ENCODE measurements around the gene ZNF697.
"Not testable (repeated sequence)": the region's sequence is repeated elsewhere in the genome, so short reads cannot be mapped to it uniquely, and the experiment has no call there.

The ZNF697 gene

GRCh38 chr1:119631433-119632102 lies 16.5 kb downstream of the ZNF697 start:
- peaks cover 76% of the 10 kb centered on the region for H3K36me3 ChIP-seq (ENCODE audit: control insufficient read depth, insufficient read depth, low read length)
- no peak overlapping the region for H3K4me3 ChIP-seq (ENCODE audit: extremely low read depth, insufficient read depth, low read length, poor library complexity, severe bottlenecking)
- H3K27ac ChIP-seq (ENCODE audit: low read depth, low read length, severe bottlenecking) = no peak overlapping the region
- H3K4me1 ChIP-seq (ENCODE audit: control insufficient read depth, insufficient read depth, low read length, poor library complexity, severe bottlenecking) = peaks cover 17% of the 10 kb centered on the region
- WGBS, 2 experiments (ENCODE audit: insufficient coverage in 2 of 2) = 86 to 88% methylated on average over 26 of the region's 37 CpGs
- no peaks in the 10 kb centered on the region for H3K9me3 ChIP-seq (ENCODE audit: control insufficient read depth, low read length)

GRCh38 chr1:119631086-119631432 lies 17.0 kb downstream of the ZNF697 start:
- Histone ChIP-seq H3K27ac (ENCODE audit: low read depth, low read length, severe bottlenecking) (no peak overlapping the region), H3K4me1 (ENCODE audit: control insufficient read depth, insufficient read depth, low read length, poor library complexity, severe bottlenecking) (peaks cover 15% of the 10 kb centered on the region), H3K9me3 (ENCODE audit: control insufficient read depth, low read length) (no peaks in the 10 kb centered on the region), H3K36me3 (ENCODE audit: control insufficient read depth, insufficient read depth, low read length) (peaks cover 78% of the 10 kb centered on the region), H3K4me3 (ENCODE audit: extremely low read depth, insufficient read depth, low read length, poor library complexity, severe bottlenecking) (no peak overlapping the region)
- WGBS, 2 experiments (ENCODE audit: insufficient coverage in 2 of 2) = 95 to 98% methylated on average over 15 to 17 of the region's 17 CpGs

GRCh38 chr1:119626841-119627240 lies 21.2 kb downstream of the ZNF697 start:
- peaks cover 89% of the 10 kb centered on the region for H3K36me3 ChIP-seq (ENCODE audit: control insufficient read depth, insufficient read depth, low read length)
- H3K27ac ChIP-seq (ENCODE audit: low read depth, low read length, severe bottlenecking) = no peak overlapping the region
- H3K4me1 ChIP-seq (ENCODE audit: control insufficient read depth, insufficient read depth, low read length, poor library complexity, severe bottlenecking) = peaks cover 3% of the 10 kb centered on the region
- no peak overlapping the region for H3K4me3 ChIP-seq (ENCODE audit: extremely low read depth, insufficient read depth, low read length, poor library complexity, severe bottlenecking)
- WGBS, 2 experiments (ENCODE audit: insufficient coverage in 2 of 2) = 72 to 90% methylated on average over 1 to 2 of the region's 3 CpGs
- H3K9me3 ChIP-seq (ENCODE audit: control insufficient read depth, low read length) = no peaks in the 10 kb centered on the region

GRCh38 chr1:119626011-119626545 lies 22.0 kb downstream of the ZNF697 start:
- H3K9me3 ChIP-seq (ENCODE audit: control insufficient read depth, low read length) = no peaks in the 10 kb centered on the region
- no CpG with 5 or more reads among the region's 3 CpGs for WGBS, 2 experiments (ENCODE audit: insufficient coverage in 2 of 2)
- peaks cover 91% of the 10 kb centered on the region for H3K36me3 ChIP-seq (ENCODE audit: control insufficient read depth, insufficient read depth, low read length)
- no peak overlapping the region for H3K27ac ChIP-seq (ENCODE audit: low read depth, low read length, severe bottlenecking)
- H3K4me3 ChIP-seq (ENCODE audit: extremely low read depth, insufficient read depth, low read length, poor library complexity, severe bottlenecking) = no peak overlapping the region
- no peaks in the 10 kb centered on the region for H3K4me1 ChIP-seq (ENCODE audit: control insufficient read depth, insufficient read depth, low read length, poor library complexity, severe bottlenecking)

- Histone ChIP-seq H3K27ac (ENCODE audit: low read depth, low read length, severe bottlenecking) (no peak overlapping the region), H3K4me1 (ENCODE audit: control insufficient read depth, insufficient read depth, low read length, poor library complexity, severe bottlenecking) (peaks cover 8% of the 10 kb centered on the region), H3K36me3 (ENCODE audit: control insufficient read depth, insufficient read depth, low read length) (peaks cover 86% of the 10 kb centered on the region), H3K4me3 (ENCODE audit: extremely low read depth, insufficient read depth, low read length, poor library complexity, severe bottlenecking) (no peak overlapping the region), H3K9me3 (ENCODE audit: control insufficient read depth, low read length) (no peaks in the 10 kb centered on the region)
- WGBS, 2 experiments (ENCODE audit: insufficient coverage in 2 of 2) = 94 to 97% methylated on average over 26 to 29 of the region's 30 CpGs
Measured at GRCh38 chr1:119623678-119624077, 24.4 kb downstream of the ZNF697 start.

GRCh38 chr1:119623193-119623515 lies 24.9 kb downstream of the ZNF697 start:
- H3K4me3 ChIP-seq (ENCODE audit: extremely low read depth, insufficient read depth, low read length, poor library complexity, severe bottlenecking) = no peak overlapping the region
- peaks cover 14% of the 10 kb centered on the region for H3K4me1 ChIP-seq (ENCODE audit: control insufficient read depth, insufficient read depth, low read length, poor library complexity, severe bottlenecking)
- 94 to 96% methylated on average over 27 to 39 of the region's 45 CpGs for WGBS, 2 experiments (ENCODE audit: insufficient coverage in 2 of 2)
- H3K9me3 ChIP-seq (ENCODE audit: control insufficient read depth, low read length) = no peaks in the 10 kb centered on the region
- H3K27ac ChIP-seq (ENCODE audit: low read depth, low read length, severe bottlenecking) = no peak overlapping the region
- H3K36me3 ChIP-seq (ENCODE audit: control insufficient read depth, insufficient read depth, low read length) = peaks cover 84% of the 10 kb centered on the region

- no peak overlapping the region for H3K4me3 ChIP-seq (ENCODE audit: extremely low read depth, insufficient read depth, low read length, poor library complexity, severe bottlenecking)
- no peak overlapping the region for H3K27ac ChIP-seq (ENCODE audit: low read depth, low read length, severe bottlenecking)
- H3K9me3 ChIP-seq (ENCODE audit: control insufficient read depth, low read length) = no peaks in the 10 kb centered on the region
- H3K4me1 ChIP-seq (ENCODE audit: control insufficient read depth, insufficient read depth, low read length, poor library complexity, severe bottlenecking) = peaks cover 16% of the 10 kb centered on the region
- WGBS, 2 experiments (ENCODE audit: insufficient coverage in 2 of 2) = 96 to 97% methylated on average over 57 to 67 of the region's 67 CpGs
- peaks cover 79% of the 10 kb centered on the region for H3K36me3 ChIP-seq (ENCODE audit: control insufficient read depth, insufficient read depth, low read length)
Measured at GRCh38 chr1:119622311-119623192, 25.5 kb downstream of the ZNF697 start.

- no peak overlapping the region for H3K4me3 ChIP-seq (ENCODE audit: extremely low read depth, insufficient read depth, low read length, poor library complexity, severe bottlenecking)
- 96 to 98% methylated on average over 4 of the region's 4 CpGs for WGBS, 2 experiments (ENCODE audit: insufficient coverage in 2 of 2)
- peaks cover 71% of the 10 kb centered on the region for H3K36me3 ChIP-seq (ENCODE audit: control insufficient read depth, insufficient read depth, low read length)
- H3K27ac ChIP-seq (ENCODE audit: low read depth, low read length, severe bottlenecking) = no peak overlapping the region
- peaks cover 16% of the 10 kb centered on the region for H3K4me1 ChIP-seq (ENCODE audit: control insufficient read depth, insufficient read depth, low read length, poor library complexity, severe bottlenecking)
- H3K9me3 ChIP-seq (ENCODE audit: control insufficient read depth, low read length) = no peaks in the 10 kb centered on the region
Measured at GRCh38 chr1:119621705-119622104, 26.4 kb downstream of the ZNF697 start.

GRCh38 chr1:119617751-119618691 lies 30.0 kb downstream of the ZNF697 start:
- peaks cover 16% of the 10 kb centered on the region for H3K4me1 ChIP-seq (ENCODE audit: control insufficient read depth, insufficient read depth, low read length, poor library complexity, severe bottlenecking)
- WGBS, 2 experiments (ENCODE audit: insufficient coverage in 2 of 2) = 88 to 96% methylated on average over 2 to 4 of the region's 5 CpGs
- H3K27ac ChIP-seq (ENCODE audit: low read depth, low read length, severe bottlenecking) = no peak overlapping the region
- H3K36me3 ChIP-seq (ENCODE audit: control insufficient read depth, insufficient read depth, low read length) = peaks cover 36% of the 10 kb centered on the region
- no peaks in the 10 kb centered on the region for H3K9me3 ChIP-seq (ENCODE audit: control insufficient read depth, low read length)
- H3K4me3 ChIP-seq (ENCODE audit: extremely low read depth, insufficient read depth, low read length, poor library complexity, severe bottlenecking) = no peak overlapping the region

GRCh38 chr1:119616748-119617147 lies 31.3 kb downstream of the ZNF697 start:
- not testable (repeated sequence) for H3K4me3 ChIP-seq (ENCODE audit: extremely low read depth, insufficient read depth, low read length, poor library complexity, severe bottlenecking); H3K27ac ChIP-seq (ENCODE audit: low read depth, low read length, severe bottlenecking); H3K9me3 ChIP-seq (ENCODE audit: control insufficient read depth, low read length)
- no CpG with 5 or more reads among the region's 1 CpG for WGBS, 2 experiments (ENCODE audit: insufficient coverage in 2 of 2)
- H3K4me1 ChIP-seq (ENCODE audit: control insufficient read depth, insufficient read depth, low read length, poor library complexity, severe bottlenecking) = peaks cover 16% of the 10 kb centered on the region
- peaks cover 24% of the 10 kb centered on the region for H3K36me3 ChIP-seq (ENCODE audit: control insufficient read depth, insufficient read depth, low read length)
